ENCODE results near the gene DOCK4.

DNA sequence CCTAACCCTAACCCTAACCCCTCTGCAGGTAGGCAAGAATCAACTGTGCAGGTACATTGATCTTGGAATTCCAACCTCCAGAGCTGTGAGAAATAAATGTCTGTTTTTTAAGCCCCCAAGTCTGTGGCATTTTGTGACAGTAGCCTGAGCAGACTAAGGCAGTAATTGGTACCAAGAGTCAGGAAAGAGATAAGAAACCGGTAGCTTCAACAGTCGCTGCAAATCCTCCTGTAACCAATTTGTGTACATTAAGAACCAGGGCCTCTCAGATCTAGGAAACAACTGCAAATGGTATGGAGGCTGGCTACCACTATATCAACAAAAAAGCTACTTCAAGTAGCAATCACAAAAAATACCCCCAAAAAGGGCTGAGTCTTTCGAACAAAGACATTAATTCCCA is 67.3 kb downstream of the DOCK4 start:
- TF ChIP-seq, protein P1, sequence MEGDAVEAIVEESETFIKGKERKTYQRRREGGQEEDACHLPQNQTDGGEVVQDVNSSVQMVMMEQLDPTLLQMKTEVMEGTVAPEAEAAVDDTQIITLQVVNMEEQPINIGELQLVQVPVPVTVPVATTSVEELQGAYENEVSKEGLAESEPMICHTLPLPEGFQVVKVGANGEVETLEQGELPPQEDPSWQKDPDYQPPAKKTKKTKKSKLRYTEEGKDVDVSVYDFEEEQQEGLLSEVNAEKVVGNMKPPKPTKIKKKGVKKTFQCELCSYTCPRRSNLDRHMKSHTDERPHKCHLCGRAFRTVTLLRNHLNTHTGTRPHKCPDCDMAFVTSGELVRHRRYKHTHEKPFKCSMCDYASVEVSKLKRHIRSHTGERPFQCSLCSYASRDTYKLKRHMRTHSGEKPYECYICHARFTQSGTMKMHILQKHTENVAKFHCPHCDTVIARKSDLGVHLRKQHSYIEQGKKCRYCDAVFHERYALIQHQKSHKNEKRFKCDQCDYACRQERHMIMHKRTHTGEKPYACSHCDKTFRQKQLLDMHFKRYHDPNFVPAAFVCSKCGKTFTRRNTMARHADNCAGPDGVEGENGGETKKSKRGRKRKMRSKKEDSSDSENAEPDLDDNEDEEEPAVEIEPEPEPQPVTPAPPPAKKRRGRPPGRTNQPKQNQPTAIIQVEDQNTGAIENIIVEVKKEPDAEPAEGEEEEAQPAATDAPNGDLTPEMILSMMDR (IDR thresholded peaks at IDR 0.05) = no peak
- TF ChIP-seq POLR2A (IDR thresholded peaks at IDR 0.05) = no peak
